Measurements from ENCODE around the gene ENOX1. TPM values are rescaled to one million over a fixed set of nuclear protein-coding genes. Genes with fewer than 3 reads are reported as not detected.

ENOX1 gene
- total RNA-seq, 4 donors from 2014 or later, result 0.27 to 0.83 (median 0.53) TPM; not detected in 1

- H3K4me1 ChIP-seq, result no peaks in the 10 kb centered on the region
- no peak overlapping the region for H3K4me3 ChIP-seq
- TF ChIP-seq POLR2A (IDR thresholded peaks at IDR 0.05) (no peak), CTCF (IDR thresholded peaks at IDR 0.05) (no peak)
- no peaks in the 10 kb centered on the region for H3K36me3 ChIP-seq
- DNase-seq, result no peak
- no peaks in the 10 kb centered on the region for H3K9me3 ChIP-seq
- no peak overlapping the region for H3K27ac ChIP-seq
- no peaks in the 10 kb centered on the region for H3K27me3 ChIP-seq
These were observed 549.2 kb downstream of the ENOX1 start for GRCh38 chr13:43237616-43238015.

- Histone ChIP-seq H3K27ac (no peak overlapping the region), H3K4me3 (no peak overlapping the region), H3K36me3 (no peaks in the 10 kb centered on the region), H3K27me3 (no peaks in the 10 kb centered on the region), H3K9me3 (no peaks in the 10 kb centered on the region), H3K4me1 (no peaks in the 10 kb centered on the region)
- TF ChIP-seq CTCF (IDR thresholded peaks at IDR 0.05) (no peak), POLR2A (IDR thresholded peaks at IDR 0.05) (no peak)
- DNase-seq, result no peak
These were observed 551.7 kb downstream of the ENOX1 start for GRCh38 chr13:43235028-43235427.

GRCh38 chr13:43232873-43233265 lies 553.9 kb downstream of the ENOX1 start:
- no peak for DNase-seq
- H3K27ac ChIP-seq, result no peak overlapping the region
- H3K36me3 ChIP-seq, result no peaks in the 10 kb centered on the region
- no peaks in the 10 kb centered on the region for H3K27me3 ChIP-seq
- H3K4me1 ChIP-seq, result no peaks in the 10 kb centered on the region
- TF ChIP-seq CTCF (IDR thresholded peaks at IDR 0.05) (no peak), POLR2A (IDR thresholded peaks at IDR 0.05) (no peak)
- H3K4me3 ChIP-seq, result no peak overlapping the region
- H3K9me3 ChIP-seq, result no peaks in the 10 kb centered on the region

- TF ChIP-seq POLR2A (IDR thresholded peaks at IDR 0.05) (no peak), CTCF (IDR thresholded peaks at IDR 0.05) (no peak)
- Histone ChIP-seq H3K27me3 (no peaks in the 10 kb centered on the region), H3K9me3 (no peaks in the 10 kb centered on the region), H3K4me1 (no peaks in the 10 kb centered on the region), H3K27ac (no peak overlapping the region), H3K36me3 (no peaks in the 10 kb centered on the region), H3K4me3 (no peak overlapping the region)
- no peak for DNase-seq
These were observed 554.5 kb downstream of the ENOX1 start for GRCh38 chr13:43232144-43232872.

- Histone ChIP-seq H3K27me3 (no peaks in the 10 kb centered on the region), H3K36me3 (no peaks in the 10 kb centered on the region), H3K4me3 (no peak overlapping the region), H3K9me3 (no peaks in the 10 kb centered on the region), H3K4me1 (no peaks in the 10 kb centered on the region), H3K27ac (no peak overlapping the region)
- no peak for DNase-seq
- TF ChIP-seq CTCF (IDR thresholded peaks at IDR 0.05), result no peak
- TF ChIP-seq POLR2A (IDR thresholded peaks at IDR 0.05), result no peak
These were observed 555.8 kb downstream of the ENOX1 start for GRCh38 chr13:43230989-43231388.
